Heart left ventricle (tissue), 13 donors: Measurements from ENCODE around the gene SNRPD1.

Experiments used
- CTCF ChIP-seq, 12 donors: fragments of 200-600 bp; sonication (generic) in 4 of 12; IDR thresholded peaks; one replicate each; pipeline versions ENCODE4 v1.5.0 to v1.8.0; 2018 to 2022; ENCODE audit warnings: antibody characterized with exemption in 12 of 12, mild to moderate bottlenecking in 5 of 12
- POLR2A ChIP-seq, 2 donors: fragments of 450-650 bp; IDR thresholded peaks; one replicate each; pipeline ENCODE4 v1.6.1; 2017; ENCODE audit warnings: antibody characterized with exemption in 2 of 2, mild to moderate bottlenecking in 2 of 2, moderate library complexity in 2 of 2
- donor health status: ischemic (EF 13 %, LVEDD 7.1; RV severe dilation, severe dysfunction).
- donor health status: DM: no; HTN: yes; CAD: no.
- donor health status: DM: no; HTN: no; CAD: no.
- donor health status: ischemic (EF 25% LVEDD 6.9; RV normal size, moderate dysfunction).
- donor health status: ischemic (EF 25% LVEDD 5.7; RV mildly dilated, moderate dysfunction).
- donor health status: ischemic (EF 35%, LVEDD 5.7; RV mildly dilated, moderate dysfunction).
- donor health status: nonischemic (EF 11% LVEDD 7.7; RV severe dilation, severe dysfunction).
- donor health status: DM: yes; HTN: yes; CAD: no.
- donor health status: PGD.
- donor health status: ischemic (EF 29% LVEDD 5.4; RV normal size, mild dysfunction).
- donor health status: nonischemic (EF 23%, LVEDD 6.1; RV moderate dilation, normal function).

GRCh38 chr18:21672521-21673267, 60.6 kb downstream of the SNRPD1 start:
- TF ChIP-seq CTCF (IDR thresholded peaks at IDR 0.05) (peak in 1 of 12 donors; percentile 8), POLR2A (IDR thresholded peaks at IDR 0.05) (no peak)
